HEK293 (cell line): ENCODE measurements around the gene ASB17.

Source experiments
- BCL11A ChIP-seq: fragments of 450-650 bp; formaldehyde crosslinking; IDR thresholded peaks from 2 replicates; pipeline ENCODE4 v1.5.1; 2016; ENCODE audit warnings: low read depth, missing biosample characterization, missing genetic modification characterization
- CTCF ChIP-seq: fragments of 450-650 bp; formaldehyde crosslinking; IDR thresholded peaks from 2 replicates; pipeline ENCODE4 v1.5.1; 2016; ENCODE audit warnings: missing biosample characterization, missing genetic modification characterization
- SETDB1 ChIP-seq: IDR thresholded peaks from one replicate; pipeline ENCODE4 v1.6.1; 2017; ENCODE audit warnings: mild to moderate bottlenecking, low read length, moderate library complexity, mixed read lengths; ENCODE audit not compliant: insufficient read length
- ZBTB1 ChIP-seq: fragments of 450-650 bp; formaldehyde crosslinking; IDR thresholded peaks from 2 replicates; pipeline ENCODE4 v1.5.1; 2016; ENCODE audit warnings: missing biosample characterization, missing genetic modification characterization
- ZBTB17 ChIP-seq: fragments of 450-650 bp; formaldehyde crosslinking; IDR thresholded peaks from 2 replicates; pipeline ENCODE4 v1.5.1; 2016; ENCODE audit warnings: missing biosample characterization, missing genetic modification characterization
- ZNF114 ChIP-seq: fragments of 450-650 bp; formaldehyde crosslinking; IDR thresholded peaks from 2 replicates; pipeline ENCODE4 v1.5.0; 2017; ENCODE audit warnings: missing biosample characterization, missing genetic modification characterization
- ZNF18 ChIP-seq: fragments of 450-650 bp; formaldehyde crosslinking; IDR thresholded peaks from 2 replicates; pipeline ENCODE4 v1.5.1; 2016; ENCODE audit warnings: missing biosample characterization, missing genetic modification characterization
- ZNF274 ChIP-seq, 2 experiments: fragments of 200-500 bp in 1 of 2; fragments of 450-650 bp in 1 of 2; sonication (Bioruptor generic) in 1 of 2; formaldehyde crosslinking in 1 of 2; IDR thresholded peaks; 2 replicates each; pipeline versions ENCODE4 v1.5.1 to v1.6.1; 2014 to 2016; ENCODE audit warnings: borderline replicate concordance in 1 of 2, inconsistent platforms in 1 of 2, low read length in 1 of 2, missing biosample characterization in 1 of 2, missing genetic modification characterization in 1 of 2
- ZNF449 ChIP-seq: fragments of 450-650 bp; formaldehyde crosslinking; IDR thresholded peaks from 2 replicates; pipeline ENCODE4 v1.5.1; 2017; ENCODE audit warnings: missing biosample characterization, mild to moderate bottlenecking, missing genetic modification characterization, moderate library complexity
- ZNF747 ChIP-seq: fragments of 450-650 bp; formaldehyde crosslinking; IDR thresholded peaks from 2 replicates; pipeline ENCODE4 v1.5.1; 2016; ENCODE audit warnings: missing biosample characterization, missing genetic modification characterization
- ZNF830 ChIP-seq: fragments of 450-650 bp; IDR thresholded peaks from 2 replicates; pipeline ENCODE4 v1.5.0; 2018; ENCODE audit warnings: missing biosample characterization, missing genetic modification characterization, low read depth, mild to moderate bottlenecking, moderate library complexity

- TF ChIP-seq CTCF (no peak), ZNF274 (IDR thresholded peaks at IDR 0.05; ENCODE audit: low read length) (no peak), ZNF274 (tag by site-specific recombination; IDR thresholded peaks at IDR 0.05; ENCODE audit: borderline replicate concordance) (no peak), ZNF747 (tag by site-specific recombination) (no peak), ZNF449 (tag by site-specific recombination) (no peak), ZBTB17 (tag by site-specific recombination) (no peak), ZNF114 (tag by site-specific recombination) (no peak), SETDB1 (no peak), BCL11A (no peak), ZBTB1 (tag by site-specific recombination) (no peak), ZNF18 (no peak), ZNF830 (no peak)
Measured at GRCh38 chr1:75884437-75884836, 47.8 kb downstream of the ASB17 start.
